OCI-LY7 (cell line): Measurements from ENCODE around the gene TECPR2. TPM values are rescaled to one million over a fixed set of nuclear protein-coding genes. Genes with fewer than 3 reads are reported as not detected.
"Not testable (repeated sequence)": the region's sequence is repeated elsewhere in the genome, so short reads cannot be mapped to it uniquely, and the experiment has no call there.

ENCODE experiments used
- BruUV-seq: library from RNA; stranded (reverse); fragments of 400-500 nt; replicated peaks from 2 replicates; lab custom pipeline; 2021; lab: Mats Ljungman, UMichigan
- CTCF ChIA-PET: fragments of 300-600 bp; sonication (Branson Sonifier 250); formaldehyde crosslinking; loops from one replicate; lab custom pipeline; 2022; ENCODE audit warnings: antibody characterized with exemption; ENCODE audit not compliant: unreplicated experiment; lab: Charles Lee
- POLR2A ChIA-PET: fragments of 300-600 bp; sonication (Branson Sonifier 250); formaldehyde crosslinking; loops from one replicate; lab custom pipeline; 2022; ENCODE audit warnings: antibody characterized with exemption; lab: Charles Lee
- DNase-seq: peaks from one replicate; pipeline ENCODE4 v3.0.0-alpha.2; 2015; ENCODE audit warnings: low spot score
- H2AFZ ChIP-seq: fragments of 200-600 bp; sonication (generic), shearing (Covaris generic); 2 replicates; pipeline ENCODE4 v1.6.1; 2014; ENCODE audit warnings: mild to moderate bottlenecking, antibody characterized with exemption, low read length, moderate library complexity
- H3K27ac ChIP-seq: fragments of 200-600 bp; sonication (generic); 2 replicates; pipeline ENCODE4 v1.5.1; 2014; ENCODE audit warnings: mixed run types, low read depth, mild to moderate bottlenecking, moderate library complexity, low read length, inconsistent platforms; ENCODE audit not compliant: poor library complexity, severe bottlenecking
- H3K36me3 ChIP-seq: fragments of 200-600 bp; sonication (generic); 2 replicates; pipeline ENCODE4 v1.6.1; 2014; ENCODE audit warnings: mild to moderate bottlenecking, antibody characterized with exemption, low read length, moderate library complexity, mixed read lengths; ENCODE audit not compliant: insufficient read depth
- H3K4me1 ChIP-seq: fragments of 200-600 bp; sonication (generic); 2 replicates; pipeline ENCODE4 v1.5.1; 2014; ENCODE audit warnings: mild to moderate bottlenecking, low read length; ENCODE audit not compliant: insufficient read depth, poor library complexity, severe bottlenecking
- H3K4me2 ChIP-seq: fragments of 200-600 bp; sonication (generic); 2 replicates; pipeline ENCODE4 v1.6.1; 2014; ENCODE audit warnings: mild to moderate bottlenecking, low read length
- H3K4me3 ChIP-seq: fragments of 200-600 bp; sonication (generic); 2 replicates; pipeline ENCODE4 v1.5.1; 2014; ENCODE audit warnings: mild to moderate bottlenecking, low read depth, low read length; ENCODE audit not compliant: poor library complexity, severe bottlenecking
- H3K79me2 ChIP-seq: fragments of 200-600 bp; sonication (generic); 2 replicates; pipeline ENCODE4 v1.6.1; 2016; ENCODE audit warnings: low read depth, mild to moderate bottlenecking, low read length, moderate library complexity, mixed read lengths; ENCODE audit not compliant: insufficient read depth
- H3K9me2 ChIP-seq: fragments of 200-600 bp; sonication (generic); 2 replicates; pipeline ENCODE4 v1.6.1; 2016; ENCODE audit warnings: mild to moderate bottlenecking, low read length, mixed read lengths; ENCODE audit not compliant: insufficient read depth
- H3K9me3 ChIP-seq: fragments of 200-600 bp; sonication (generic); 2 replicates; pipeline ENCODE4 v1.6.1; 2014; ENCODE audit warnings: mild to moderate bottlenecking, mixed run types, low read length, mixed read lengths
- H4K20me1 ChIP-seq: fragments of 200-600 bp; sonication (generic); 2 replicates; pipeline ENCODE4 v1.6.1; 2014; ENCODE audit warnings: mild to moderate bottlenecking, antibody characterized with exemption, low read length, moderate library complexity, mixed read lengths; ENCODE audit not compliant: insufficient read depth
- CTCF ChIP-seq: fragments of 200-600 bp; sonication (generic); conservative IDR thresholded peaks from 2 replicates; pipeline ENCODE4 v1.5.1; 2014; ENCODE audit warnings: mild to moderate bottlenecking, antibody characterized with exemption, low read length, moderate library complexity, mixed read lengths
- EZH2phosphoT487 ChIP-seq: fragments of 200-600 bp; sonication (generic); IDR thresholded peaks from 2 replicates; pipeline ENCODE4 v1.6.1; 2018; ENCODE audit warnings: low read depth, borderline replicate concordance, mild to moderate bottlenecking, mixed run types, antibody characterized with exemption, low read length, moderate library complexity, mixed read lengths
- intact Hi-C: fragments of 100-400 bp; cut with micrococcal nuclease; formaldehyde crosslinking; loops from one replicate; pipeline ENCODE4 v1.10.0; 2022; ENCODE audit not compliant: unreplicated experiment
- total RNA-seq, 2 experiments: library from RNA; depleted of rRNA in 1 of 2; stranded (reverse); fragments of >200 nt in 1 of 2; shearing (Covaris generic) in 1 of 2; gene quantifications; 2 replicates each; pipeline ENCODE4 v1.2.3, GENCODE V29; 2014 to 2022

TECPR2 gene
- total RNA-seq, 2 experiments from 2014 or later, result 5.3 to 12.7 TPM

GRCh38 chr14:102540315-102541028, 177.7 kb downstream of the TECPR2 start:
- POLR2A ChIA-PET, result interaction anchor here (1.3 kb wide), 1 partner anchor 11 kb away, joined by 4 read pairs; no protein-coding TSS in a partner anchor

GRCh38 chr14:102541029-102541491, 178.3 kb downstream of the TECPR2 start:
- H3K4me2 ChIP-seq, H3K27ac ChIP-seq, intact Hi-C loops, H3K9me3 ChIP-seq, DNase-seq, H3K4me3 ChIP-seq, BruUV-seq, H3K9me2 ChIP-seq, H2AFZ ChIP-seq, H3K79me2 ChIP-seq, H4K20me1 ChIP-seq, H3K36me3 ChIP-seq: not testable (repeated sequence)
- CTCF ChIA-PET, result interaction anchor here (0.7 kb wide), 1 partner anchor 79 kb away, joined by 3 read pairs; no protein-coding TSS in a partner anchor
- peaks cover 13% of the 10 kb centered on the region for H3K4me1 ChIP-seq
- POLR2A ChIA-PET, result interaction anchor here (1.3 kb wide), 1 partner anchor 12 kb away, joined by 4 read pairs; no protein-coding TSS in a partner anchor

More at GRCh38 chr14:102540315-102541028, 177.7 kb downstream of the TECPR2 start:
- intact Hi-C loops, result no loop called here
- Histone ChIP-seq H2AFZ (no peak overlapping the region), H4K20me1 (no peaks in the 10 kb centered on the region), H3K4me3 (no peak overlapping the region), H3K4me1 (peaks cover 13% of the 10 kb centered on the region), H3K79me2 (no peaks in the 10 kb centered on the region), H3K27ac (no peak overlapping the region), H3K9me3 (no peaks in the 10 kb centered on the region), H3K9me2 (no peaks in the 10 kb centered on the region), H3K36me3 (no peaks in the 10 kb centered on the region), H3K4me2 (no peak overlapping the region)
- DNase-seq, result no peak
- no peak for TF ChIP-seq CTCF
- no peak for TF ChIP-seq EZH2phosphoT487
- CTCF ChIA-PET, result interaction anchor here (0.6 to 0.7 kb wide), 2 partner anchors 39 to 79 kb away, joined by 3 to 4 read pairs; no protein-coding TSS in a partner anchor
- BruUV-seq, result no TSS peak

GRCh38 chr14:102541771-102542170, 179.0 kb downstream of the TECPR2 start:
- CTCF ChIA-PET, result no interaction called here
- Histone ChIP-seq H2AFZ (no peak overlapping the region), H4K20me1 (no peaks in the 10 kb centered on the region), H3K79me2 (no peaks in the 10 kb centered on the region), H3K4me3 (no peak overlapping the region), H3K9me3 (no peaks in the 10 kb centered on the region), H3K27ac (no peak overlapping the region), H3K9me2 (no peaks in the 10 kb centered on the region), H3K36me3 (no peaks in the 10 kb centered on the region), H3K4me1 (peaks cover 7% of the 10 kb centered on the region), H3K4me2 (no peak overlapping the region)
- intact Hi-C loops, result no loop called here
- POLR2A ChIA-PET, result no interaction called here
- TF ChIP-seq EZH2phosphoT487 (no peak), CTCF (no peak)
- DNase-seq, result no peak
- BruUV-seq, result no TSS peak
